ENCODE results near the gene PPP1R3F.
"Not testable (repeated sequence)": the region's sequence is repeated elsewhere in the genome, so short reads cannot be mapped to it uniquely, and the experiment has no call there.

The PPP1R3F gene

GRCh38 chrX:49300703-49301102 is 31.1 kb downstream of the PPP1R3F start:
- H3K9ac ChIP-seq (ENCODE audit: low read length) = no peak overlapping the region
- H3K79me2 ChIP-seq (ENCODE audit: low read length) = no peaks in the 10 kb centered on the region
- no peaks in the 10 kb centered on the region for H4K20me1 ChIP-seq (ENCODE audit: insufficient read depth, low read length)
- no peaks in the 10 kb centered on the region for H3K9me3 ChIP-seq (ENCODE audit: insufficient read depth, low read length)
- H3K27ac ChIP-seq (ENCODE audit: low read length) = no peak overlapping the region
- TF ChIP-seq CTCF (IDR thresholded peaks at IDR 0.05; ENCODE audit: low read depth, low read length) (no peak), EZH2phosphoT487 (IDR thresholded peaks at IDR 0.05; ENCODE audit: low read depth) (no peak)
- H3K36me3 ChIP-seq (replicated peaks; ENCODE audit: low read depth, low read length) = no peaks in the 10 kb centered on the region
- H2AFZ ChIP-seq (ENCODE audit: low read depth, low read length) = no peak overlapping the region
- no peaks in the 10 kb centered on the region for H3K27me3 ChIP-seq (ENCODE audit: low read depth, low read length)
- no peaks in the 10 kb centered on the region for H3K4me1 ChIP-seq (ENCODE audit: low read length)
- no peak overlapping the region for H3K4me3 ChIP-seq (ENCODE audit: low read length)
- H3K4me2 ChIP-seq (ENCODE audit: low read length) = no peak overlapping the region

GRCh38 chrX:49303346-49303745 is 33.8 kb downstream of the PPP1R3F start, which contains the start of gene GAGE10:
TSS of gene GAGE10 (plus strand) at chrX:49303646. CDS start at chrX:49304860, 1,214 bp downstream.
- Histone ChIP-seq H3K27me3 (ENCODE audit: low read depth, low read length) (no peaks in the 10 kb centered on the region), H3K36me3 (replicated peaks; ENCODE audit: low read depth, low read length) (no peaks in the 10 kb centered on the region), H3K79me2 (ENCODE audit: low read length) (no peaks in the 10 kb centered on the region), H3K4me2 (ENCODE audit: low read length) (no peak within 1 kb of the TSS), H2AFZ (ENCODE audit: low read depth, low read length) (no peak within 1 kb of the TSS), H3K9me3 (ENCODE audit: insufficient read depth, low read length) (no peaks in the 10 kb centered on the region), H3K4me3 (ENCODE audit: low read length) (no peak within 1 kb of the TSS), H3K9ac (ENCODE audit: low read length) (no peak within 1 kb of the TSS), H3K4me1 (ENCODE audit: low read length) (peaks cover under 1% of the 10 kb centered on the region; the same call in 1 of the 2 replicates), H3K27ac (ENCODE audit: low read length) (no peak within 1 kb of the TSS), H4K20me1 (ENCODE audit: insufficient read depth, low read length) (no peaks in the 10 kb centered on the region)
- TF ChIP-seq EZH2phosphoT487 (IDR thresholded peaks at IDR 0.05; ENCODE audit: low read depth) (no peak), CTCF (IDR thresholded peaks at IDR 0.05; ENCODE audit: low read depth, low read length) (no peak)

GRCh38 chrX:49307775-49308174 is 38.2 kb downstream of the PPP1R3F start:
- not testable (repeated sequence) for H3K79me2 ChIP-seq (ENCODE audit: low read length); H3K27me3 ChIP-seq (ENCODE audit: low read depth, low read length); H2AFZ ChIP-seq (ENCODE audit: low read depth, low read length); H4K20me1 ChIP-seq (ENCODE audit: insufficient read depth, low read length); H3K4me2 ChIP-seq (ENCODE audit: low read length); H3K27ac ChIP-seq (ENCODE audit: low read length); H3K9ac ChIP-seq (ENCODE audit: low read length); H3K9me3 ChIP-seq (ENCODE audit: insufficient read depth, low read length); H3K36me3 ChIP-seq (replicated peaks; ENCODE audit: low read depth, low read length); H3K4me3 ChIP-seq (ENCODE audit: low read length)
- H3K4me1 ChIP-seq (ENCODE audit: low read length) = peaks cover 12% of the 10 kb centered on the region

DNA sequence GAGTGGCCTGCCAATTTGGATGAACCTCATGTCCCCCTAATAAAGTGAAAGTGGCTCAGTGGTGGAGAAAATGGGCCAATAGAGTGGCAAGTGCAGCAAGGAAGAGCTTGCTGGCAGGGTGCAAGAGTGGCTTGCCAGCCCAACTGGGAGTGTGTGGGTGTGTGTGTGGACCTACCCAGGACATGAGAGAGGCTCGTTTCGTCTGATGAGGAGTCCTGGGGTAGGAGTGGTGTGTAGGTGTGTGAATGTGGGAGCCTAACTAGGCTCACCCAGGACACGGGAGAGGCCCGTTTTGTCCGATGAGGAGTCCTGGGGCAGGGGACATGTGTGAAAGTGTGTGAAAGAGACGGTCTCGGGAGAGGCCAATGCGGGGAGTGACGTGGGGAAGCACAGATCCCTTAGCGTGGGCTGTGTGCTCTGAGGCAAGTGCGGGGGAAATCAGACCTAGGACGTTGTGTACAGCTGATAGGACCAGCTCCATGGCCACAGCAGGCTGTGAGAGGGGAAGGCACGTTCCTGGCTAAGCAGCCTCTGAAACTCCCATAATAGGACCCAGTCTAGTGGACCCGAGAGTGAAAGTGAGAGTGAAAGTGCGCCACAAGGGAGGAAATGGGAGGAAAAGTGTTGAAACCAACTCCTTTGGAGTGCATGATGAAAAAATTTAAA is 39.1 kb downstream of the PPP1R3F start:
- Histone ChIP-seq H3K79me2 (ENCODE audit: low read length) (no peaks in the 10 kb centered on the region), H2AFZ (ENCODE audit: low read depth, low read length) (no peak overlapping the region), H3K4me3 (ENCODE audit: low read length) (peak overlapping the region; percentile 24; the same call in 1 of the 2 replicates), H3K9ac (ENCODE audit: low read length) (no peak overlapping the region), H4K20me1 (ENCODE audit: insufficient read depth, low read length) (no peaks in the 10 kb centered on the region), H3K27ac (ENCODE audit: low read length) (no peak overlapping the region), H3K27me3 (ENCODE audit: low read depth, low read length) (no peaks in the 10 kb centered on the region), H3K9me3 (ENCODE audit: insufficient read depth, low read length) (no peaks in the 10 kb centered on the region), H3K36me3 (replicated peaks; ENCODE audit: low read depth, low read length) (no peaks in the 10 kb centered on the region), H3K4me1 (ENCODE audit: low read length) (peaks cover 12% of the 10 kb centered on the region), H3K4me2 (ENCODE audit: low read length) (peak overlapping the region; percentile 43)
- TF ChIP-seq CTCF (IDR thresholded peaks at IDR 0.05; ENCODE audit: low read depth, low read length) (no peak), EZH2phosphoT487 (IDR thresholded peaks at IDR 0.05; ENCODE audit: low read depth) (no peak)
